ENCODE data around the gene UXT.

The UXT gene, protein sequence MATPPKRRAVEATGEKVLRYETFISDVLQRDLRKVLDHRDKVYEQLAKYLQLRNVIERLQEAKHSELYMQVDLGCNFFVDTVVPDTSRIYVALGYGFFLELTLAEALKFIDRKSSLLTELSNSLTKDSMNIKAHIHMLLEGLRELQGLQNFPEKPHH

GRCh38 chrX:47658684-47659420 is at the start of gene UXT:
Gene UXT, minus strand, starts transcription at chrX:47659180. Its CDS starts 253 bp downstream, at chrX:47658927.
- ChIA-PET CTCF (no interaction called here), POLR2A (no interaction called here)
- TF ChIP-seq SUZ12 (IDR thresholded peaks at IDR 0.05) (no peak), ZNF384 (IDR thresholded peaks at IDR 0.05) (no peak), L3MBTL2 (conservative IDR thresholded peaks at IDR 0.05) (no peak; the same call in 1 of the 2 replicates), CTBP1 (IDR thresholded peaks at IDR 0.05; ENCODE audit: borderline replicate concordance) (no peak), NFRKB (IDR thresholded peaks at IDR 0.05) (peak; percentile 48; the same call in 1 of the 2 replicates), FOXK2 (IDR thresholded peaks at IDR 0.05) (peak; percentile 40; the same call in 1 of the 2 replicates), SP1 (IDR thresholded peaks at IDR 0.05) (no peak), LEF1 (IDR thresholded peaks at IDR 0.05; ENCODE audit: borderline replicate concordance) (peak; percentile 69; the same call in 1 of the 2 replicates), ELF4 (IDR thresholded peaks at IDR 0.05) (peak; percentile 85), PKNOX1 (IDR thresholded peaks at IDR 0.05) (peak; percentile 98), BHLHE40 (IDR thresholded peaks at IDR 0.05; ENCODE audit: borderline replicate concordance) (no peak), HDGF (IDR thresholded peaks at IDR 0.05; ENCODE audit: borderline replicate concordance) (no peak), TARDBP (IDR thresholded peaks at IDR 0.05) (no peak), ARNT (IDR thresholded peaks at IDR 0.05) (no peak)
- DNase-seq (ENCODE audit: extremely low spot score), result peak; percentile 84

DNA sequence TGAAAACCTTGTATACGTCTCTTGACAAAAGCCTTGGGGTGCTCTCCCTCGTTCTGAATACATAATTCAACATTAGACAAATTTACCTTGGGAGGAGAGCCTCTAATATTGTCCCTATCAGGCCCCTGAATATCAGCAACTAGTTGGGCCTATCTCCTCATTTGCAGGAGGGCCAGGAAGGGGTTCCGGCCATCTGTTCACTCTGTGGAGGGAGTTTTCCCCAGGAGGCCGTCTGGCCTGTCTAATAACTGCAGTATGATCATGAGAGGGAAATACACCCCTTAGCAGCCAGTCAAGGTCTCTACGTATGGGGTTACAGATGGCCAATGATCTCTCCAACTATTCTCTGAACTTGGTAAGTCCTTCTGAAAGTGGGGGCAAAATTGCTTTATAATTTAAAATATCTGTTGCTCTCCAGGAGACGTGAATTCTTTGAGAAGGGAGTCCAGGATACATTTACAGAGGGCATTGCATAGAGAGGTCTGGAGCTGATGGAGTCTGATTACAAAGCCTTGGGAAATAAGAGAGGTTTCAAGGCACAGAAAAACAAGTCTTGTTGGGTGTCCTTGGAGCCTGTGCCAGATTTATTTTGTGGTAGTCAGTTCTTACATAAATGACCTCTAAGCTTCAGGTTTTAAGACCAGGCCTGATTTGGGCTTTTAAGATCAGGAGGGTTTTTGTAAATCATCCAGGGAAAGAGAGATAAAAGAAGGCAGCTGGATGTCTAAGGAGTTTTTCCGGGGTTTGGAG is 48.2 kb upstream of the UXT start:
- ChIA-PET CTCF (no interaction called here), POLR2A (no interaction called here)
- no peak for TF ChIP-seq CTBP1 (IDR thresholded peaks at IDR 0.05; ENCODE audit: borderline replicate concordance)
- no peak for TF ChIP-seq ELF4 (IDR thresholded peaks at IDR 0.05)
- TF ChIP-seq L3MBTL2 (conservative IDR thresholded peaks at IDR 0.05), result no peak
- TF ChIP-seq ZNF384 (IDR thresholded peaks at IDR 0.05), result no peak
- no peak for TF ChIP-seq FOXM1 (IDR thresholded peaks at IDR 0.05; ENCODE audit: borderline replicate concordance)
- TF ChIP-seq SUZ12 (IDR thresholded peaks at IDR 0.05), result no peak
- no peak for TF ChIP-seq LEF1 (IDR thresholded peaks at IDR 0.05; ENCODE audit: borderline replicate concordance)
- TF ChIP-seq NFRKB (IDR thresholded peaks at IDR 0.05), result no peak
- TF ChIP-seq ARNT (IDR thresholded peaks at IDR 0.05), result no peak
- TF ChIP-seq PKNOX1 (IDR thresholded peaks at IDR 0.05), result no peak
- no peak for TF ChIP-seq TARDBP (IDR thresholded peaks at IDR 0.05)
- TF ChIP-seq SP1 (IDR thresholded peaks at IDR 0.05), result no peak
- no peak for TF ChIP-seq FOXK2 (IDR thresholded peaks at IDR 0.05)
- TF ChIP-seq HDGF (IDR thresholded peaks at IDR 0.05; ENCODE audit: borderline replicate concordance), result no peak
- TF ChIP-seq BHLHE40 (IDR thresholded peaks at IDR 0.05; ENCODE audit: borderline replicate concordance), result no peak
- no peak for TF ChIP-seq FOXA1 (IDR thresholded peaks at IDR 0.05)
- DNase-seq (ENCODE audit: extremely low spot score), result no peak

- DNase-seq (ENCODE audit: extremely low spot score), result no peak
- CTCF ChIA-PET, result no interaction called here
Observed at GRCh38 chrX:47706575-47706974, 47.6 kb upstream of the UXT start.

DNA sequence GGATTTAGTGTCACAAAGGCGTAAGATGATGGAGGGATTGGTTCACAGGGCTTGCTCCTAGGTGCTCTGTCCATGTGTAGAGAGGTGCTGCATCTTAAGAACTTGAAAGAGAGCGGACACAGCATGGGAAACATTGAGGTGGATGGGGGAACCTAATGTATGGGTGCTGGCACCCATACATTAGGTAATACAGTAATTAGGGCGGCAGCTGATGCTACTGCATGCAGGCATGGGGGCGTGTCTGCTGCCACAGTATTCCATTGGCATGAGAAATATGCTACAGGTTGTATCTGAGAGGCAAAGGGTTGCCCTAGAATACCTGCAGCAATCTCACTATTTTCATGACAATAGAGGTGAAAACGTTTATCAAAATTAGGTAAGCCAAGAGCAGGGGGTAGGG is 45.8 kb upstream of the UXT start:
- CTCF ChIA-PET, result no interaction called here
- POLR2A ChIA-PET, result no interaction called here
- TF ChIP-seq HDGF (IDR thresholded peaks at IDR 0.05; ENCODE audit: borderline replicate concordance) (no peak), ZNF384 (IDR thresholded peaks at IDR 0.05) (no peak), ARNT (IDR thresholded peaks at IDR 0.05) (no peak), L3MBTL2 (conservative IDR thresholded peaks at IDR 0.05) (no peak), BHLHE40 (IDR thresholded peaks at IDR 0.05; ENCODE audit: borderline replicate concordance) (no peak), FOXK2 (IDR thresholded peaks at IDR 0.05) (no peak), FOXM1 (IDR thresholded peaks at IDR 0.05; ENCODE audit: borderline replicate concordance) (no peak), LEF1 (IDR thresholded peaks at IDR 0.05; ENCODE audit: borderline replicate concordance) (no peak), FOXA1 (IDR thresholded peaks at IDR 0.05) (no peak), CTBP1 (IDR thresholded peaks at IDR 0.05; ENCODE audit: borderline replicate concordance) (no peak), SP1 (IDR thresholded peaks at IDR 0.05) (no peak)
- DNase-seq (ENCODE audit: extremely low spot score), result no peak

More at GRCh38 chrX:47706575-47706974, 47.6 kb upstream of the UXT start:
- TF ChIP-seq FOXM1 (IDR thresholded peaks at IDR 0.05; ENCODE audit: borderline replicate concordance), result no peak
- no peak for TF ChIP-seq SP1 (IDR thresholded peaks at IDR 0.05)
- no peak for TF ChIP-seq BHLHE40 (IDR thresholded peaks at IDR 0.05; ENCODE audit: borderline replicate concordance)
- TF ChIP-seq SUZ12 (IDR thresholded peaks at IDR 0.05), result no peak
- no peak for TF ChIP-seq HDGF (IDR thresholded peaks at IDR 0.05; ENCODE audit: borderline replicate concordance)
- no peak for TF ChIP-seq ELF4 (IDR thresholded peaks at IDR 0.05)
- TF ChIP-seq ZNF384 (IDR thresholded peaks at IDR 0.05), result no peak
- TF ChIP-seq PKNOX1 (IDR thresholded peaks at IDR 0.05), result no peak
- TF ChIP-seq ARNT (IDR thresholded peaks at IDR 0.05), result no peak
- no peak for TF ChIP-seq FOXA1 (IDR thresholded peaks at IDR 0.05)
- no peak for TF ChIP-seq TARDBP (IDR thresholded peaks at IDR 0.05)
- TF ChIP-seq FOXK2 (IDR thresholded peaks at IDR 0.05), result no peak
- TF ChIP-seq LEF1 (IDR thresholded peaks at IDR 0.05; ENCODE audit: borderline replicate concordance), result no peak
- TF ChIP-seq NFRKB (IDR thresholded peaks at IDR 0.05), result no peak
- TF ChIP-seq CTBP1 (IDR thresholded peaks at IDR 0.05; ENCODE audit: borderline replicate concordance), result no peak
- POLR2A ChIA-PET, result no interaction called here

GRCh38 chrX:47697181-47697580 is 38.2 kb upstream of the UXT start:
- CTCF ChIA-PET, result no interaction called here
- TF ChIP-seq TARDBP (IDR thresholded peaks at IDR 0.05), result no peak
- no peak for TF ChIP-seq L3MBTL2 (conservative IDR thresholded peaks at IDR 0.05)
- no peak for TF ChIP-seq FOXM1 (IDR thresholded peaks at IDR 0.05; ENCODE audit: borderline replicate concordance)
- no peak for TF ChIP-seq CTBP1 (IDR thresholded peaks at IDR 0.05; ENCODE audit: borderline replicate concordance)
- no peak for TF ChIP-seq ARNT (IDR thresholded peaks at IDR 0.05)
- no peak for TF ChIP-seq FOXA1 (IDR thresholded peaks at IDR 0.05)
- TF ChIP-seq BHLHE40 (IDR thresholded peaks at IDR 0.05; ENCODE audit: borderline replicate concordance), result no peak
- no peak for TF ChIP-seq FOXK2 (IDR thresholded peaks at IDR 0.05)
- TF ChIP-seq HDGF (IDR thresholded peaks at IDR 0.05; ENCODE audit: borderline replicate concordance), result no peak
- no peak for TF ChIP-seq ZNF384 (IDR thresholded peaks at IDR 0.05)
- no peak for TF ChIP-seq SP1 (IDR thresholded peaks at IDR 0.05)
- no peak for TF ChIP-seq ELF4 (IDR thresholded peaks at IDR 0.05)
- TF ChIP-seq NFRKB (IDR thresholded peaks at IDR 0.05), result no peak
- TF ChIP-seq LEF1 (IDR thresholded peaks at IDR 0.05; ENCODE audit: borderline replicate concordance), result no peak
- TF ChIP-seq PKNOX1 (IDR thresholded peaks at IDR 0.05), result no peak
- no peak for TF ChIP-seq SUZ12 (IDR thresholded peaks at IDR 0.05)
- POLR2A ChIA-PET, result no interaction called here
- no peak for DNase-seq (ENCODE audit: extremely low spot score)

Measured in HEK293T (cell line).